ENCODE measurements around the gene CD3D.

CD3D gene

DNA sequence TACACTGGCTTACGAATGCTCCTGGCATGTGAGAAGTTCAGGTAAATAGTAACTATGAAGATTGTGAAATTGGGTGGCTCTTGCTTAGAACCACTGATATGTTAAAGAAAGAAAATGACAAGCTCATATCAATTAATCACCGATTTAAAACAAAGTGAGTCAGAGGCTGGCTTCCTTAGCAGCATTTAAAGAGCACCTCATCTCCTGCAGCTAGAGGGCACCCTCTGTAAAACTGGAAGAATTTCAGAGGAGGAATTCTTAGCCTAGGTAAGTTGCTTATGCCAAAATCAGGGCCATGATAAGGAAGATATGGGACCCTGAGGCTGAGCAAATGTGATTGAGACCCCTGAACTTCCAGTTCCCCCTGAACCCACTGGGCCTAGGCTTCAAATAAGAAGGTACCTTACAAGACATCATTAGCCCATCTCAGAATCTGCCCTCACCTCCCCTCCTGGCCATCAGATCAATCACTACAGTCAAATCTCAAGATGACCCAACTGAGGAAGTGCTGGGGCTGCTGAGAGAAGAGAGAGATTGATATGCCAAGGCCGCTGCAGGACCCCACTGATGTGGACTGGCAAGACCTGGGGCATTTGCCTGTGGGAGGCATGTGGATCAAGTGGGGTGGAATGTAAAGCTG lies 46.6 kb downstream of the CD3D start:
- DNase-seq, result peak; percentile 40

DNA sequence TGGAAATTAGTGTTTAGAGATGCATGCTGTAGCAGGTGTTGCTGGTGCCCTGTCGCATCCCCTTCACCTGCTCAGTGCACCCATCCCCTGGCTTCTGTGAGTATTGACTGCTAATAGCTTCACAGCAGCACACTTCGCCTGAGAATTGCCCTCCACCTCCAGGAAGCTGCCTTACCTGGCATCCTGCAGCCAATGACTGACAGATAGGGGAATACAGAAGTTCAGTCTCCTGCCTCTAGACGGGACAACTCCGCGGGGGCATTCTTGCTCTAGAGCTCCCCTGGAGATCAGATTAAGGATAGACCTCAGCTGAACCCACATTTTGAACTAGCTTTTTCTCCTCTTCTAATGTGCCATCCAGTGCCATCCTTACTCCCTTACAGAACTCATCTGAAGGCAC lies 47.3 kb downstream of the CD3D start:
- DNase-seq, result no peak

DNA sequence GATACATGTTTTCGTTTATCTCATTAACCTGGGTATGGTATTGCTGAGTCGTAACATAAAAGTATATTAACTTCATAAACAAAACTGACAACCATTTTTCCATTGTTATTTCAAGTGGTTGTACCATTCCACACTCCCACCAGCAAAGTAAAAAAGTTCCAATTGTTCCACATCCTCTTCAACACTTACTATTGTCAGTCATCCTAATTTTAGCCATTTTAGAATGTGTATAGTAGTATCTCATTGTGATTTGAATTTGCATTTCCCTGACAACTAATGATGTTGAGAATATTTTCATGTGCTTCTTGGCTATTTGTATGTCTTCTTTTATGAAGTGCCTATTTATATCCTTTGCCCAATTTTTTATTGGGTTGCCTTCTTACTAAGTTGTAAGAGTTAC lies 48.5 kb downstream of the CD3D start:
- DNase-seq, result no peak

DNA sequence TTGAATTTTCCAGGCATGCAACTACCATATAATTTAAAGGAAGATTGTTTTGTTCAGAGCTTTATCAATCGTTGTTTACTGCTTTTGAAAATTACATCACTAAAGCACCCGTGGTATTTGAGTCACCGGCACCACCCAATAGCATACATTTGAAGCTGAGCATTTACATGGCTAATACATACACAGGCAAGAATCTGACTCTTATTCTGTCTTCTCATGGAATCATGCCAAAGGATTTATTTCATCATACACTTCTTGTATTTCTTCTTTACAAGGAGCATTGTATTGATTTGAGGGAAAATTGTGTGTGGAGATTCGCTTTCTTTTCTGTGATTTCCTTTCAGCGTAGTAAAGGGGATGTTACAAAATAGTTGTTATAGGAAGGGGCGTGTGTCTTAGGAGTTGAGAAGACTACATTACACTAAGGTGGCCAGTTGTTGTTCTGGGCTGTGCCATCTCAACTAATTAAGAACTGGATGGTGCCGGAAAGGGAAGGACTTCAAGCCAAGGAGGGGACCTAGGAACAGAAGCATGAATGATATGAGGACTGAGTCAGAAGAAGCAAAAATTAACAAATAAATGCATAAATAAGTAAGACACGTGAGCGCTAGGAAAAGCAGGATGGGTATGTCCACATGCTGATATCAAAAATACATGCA lies 50.9 kb downstream of the CD3D start:
- DNase-seq, result no peak

DNA sequence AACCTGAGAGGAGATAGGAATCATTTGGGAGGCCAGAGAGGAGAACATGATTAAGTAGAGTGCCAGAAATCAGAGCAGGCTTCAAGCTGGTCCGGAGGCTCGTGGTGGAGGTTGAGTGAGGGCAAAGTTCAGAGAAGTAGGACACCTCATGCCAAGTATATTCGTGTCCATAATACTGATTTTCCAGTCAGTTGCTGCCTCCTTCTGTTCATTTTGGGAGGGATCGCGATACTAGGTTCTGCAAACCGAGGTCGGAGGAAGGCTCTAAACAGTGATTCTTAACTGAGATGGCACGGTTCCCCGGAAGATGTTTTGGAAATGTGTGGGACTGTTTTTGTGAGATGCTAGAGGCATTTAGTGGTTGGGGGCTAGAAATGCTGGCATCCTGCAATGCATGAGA lies 51.6 kb downstream of the CD3D start:
- peak; percentile 25 for DNase-seq

GRCh38 chr11:118289401-118289800 lies 53.1 kb downstream of the CD3D start:
- DNase-seq, result no peak

All from hematopoietic multipotent progenitor cell treated with erythropoietin and hydrocortisone succinate and interleukin-3 and kit ligand, for 8 days (in vitro differentiated cells).